ENCODE results near the gene SNX8.

Gene SNX8

GRCh38 chr7:2259480-2259879 lies 54.8 kb downstream of the SNX8 start:
- no peak for DNase-seq

- no peak for DNase-seq
Measured at GRCh38 chr7:2258661-2259365, 55.4 kb downstream of the SNX8 start.

DNA sequence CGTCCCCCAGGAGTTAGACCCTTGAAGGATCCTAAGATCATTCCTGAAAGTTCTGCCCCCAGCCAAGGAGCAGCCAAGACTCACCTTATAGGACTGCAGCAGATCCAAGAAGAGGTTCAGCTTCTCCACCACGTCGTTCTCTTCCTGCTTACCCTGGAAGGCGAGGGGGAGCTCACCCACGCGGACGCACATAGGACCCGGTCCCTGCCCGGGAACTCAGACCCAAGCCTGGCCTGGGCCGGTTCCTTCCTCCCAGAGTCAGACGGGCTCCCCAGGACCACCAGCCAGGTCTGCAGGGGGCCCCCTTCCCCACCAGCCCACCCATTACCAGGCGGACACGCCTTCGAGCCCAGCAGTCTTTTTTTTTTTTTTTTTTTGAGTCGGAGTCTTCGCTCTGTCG lies 56.6 kb downstream of the SNX8 start:
- DNase-seq: no peak

DNA sequence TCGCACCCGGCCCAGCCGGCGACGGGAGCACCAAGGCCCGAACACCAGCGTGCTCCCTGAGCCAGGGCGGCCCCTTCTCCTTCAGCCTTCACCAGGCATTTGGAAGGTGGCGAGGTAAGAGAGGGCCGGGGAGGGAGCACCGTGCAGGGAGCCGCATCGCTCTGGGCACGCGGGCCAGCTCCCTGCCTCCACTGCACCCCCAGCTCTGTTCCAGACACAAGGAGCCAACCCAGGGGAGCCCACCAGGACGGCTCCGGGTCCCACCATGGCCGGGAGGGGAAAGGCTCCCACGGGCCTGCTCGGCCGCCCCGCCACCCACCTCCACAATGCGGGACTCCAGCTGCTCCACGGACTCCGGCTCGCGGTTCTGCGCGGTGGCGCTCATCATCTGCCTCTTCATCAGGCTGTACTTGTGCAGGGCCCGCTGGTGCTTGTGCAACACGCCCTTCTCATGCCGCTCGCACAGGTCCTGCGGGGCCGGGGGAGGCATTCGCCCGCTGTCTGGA lies 57.1 kb downstream of the SNX8 start:
- no peak for DNase-seq

DNA sequence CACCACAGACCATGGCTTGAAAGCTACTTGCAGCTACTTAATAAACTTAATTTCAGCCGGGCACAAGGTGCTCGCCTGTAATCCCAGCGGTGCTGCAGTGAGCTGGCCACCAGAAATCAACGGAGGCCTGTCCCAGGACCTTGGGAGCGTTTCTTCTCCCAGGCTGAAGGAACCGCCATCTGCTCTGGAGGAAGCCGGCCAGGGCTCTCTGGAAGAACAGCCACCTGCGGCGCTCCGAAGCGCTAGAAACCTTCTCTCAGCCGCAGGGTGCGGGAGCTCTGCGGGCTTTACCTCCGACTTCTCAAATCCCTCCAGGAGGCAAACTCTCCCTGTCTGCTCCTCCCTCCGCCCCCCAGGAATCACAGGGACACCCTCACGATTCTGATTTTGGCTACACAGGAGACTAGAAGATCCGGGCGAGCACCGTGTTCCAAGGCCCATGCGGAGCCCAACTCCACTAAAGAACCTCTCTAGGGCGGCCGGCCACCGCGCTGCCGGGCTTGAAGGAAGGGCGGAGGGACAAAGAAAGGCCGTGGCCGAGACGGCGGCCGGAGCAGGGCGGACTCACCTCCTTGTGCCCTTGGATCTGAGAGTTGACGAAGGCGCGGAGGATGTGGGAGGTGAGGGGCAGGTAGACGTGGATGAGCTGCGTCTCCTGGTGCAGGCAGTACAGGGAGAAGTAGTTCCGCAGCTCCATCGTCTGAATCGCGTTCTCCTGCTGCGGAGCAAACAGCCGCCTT lies 57.8 kb downstream of the SNX8 start:
- DNase-seq: no peak

- no peak for DNase-seq
Measured at GRCh38 chr7:2255145-2256139, 58.8 kb downstream of the SNX8 start.

- no peak for DNase-seq
Measured at GRCh38 chr7:2254429-2255144, 59.7 kb downstream of the SNX8 start.

GRCh38 chr7:2253525-2254244 lies 60.6 kb downstream of the SNX8 start:
- no peak for DNase-seq

DNA sequence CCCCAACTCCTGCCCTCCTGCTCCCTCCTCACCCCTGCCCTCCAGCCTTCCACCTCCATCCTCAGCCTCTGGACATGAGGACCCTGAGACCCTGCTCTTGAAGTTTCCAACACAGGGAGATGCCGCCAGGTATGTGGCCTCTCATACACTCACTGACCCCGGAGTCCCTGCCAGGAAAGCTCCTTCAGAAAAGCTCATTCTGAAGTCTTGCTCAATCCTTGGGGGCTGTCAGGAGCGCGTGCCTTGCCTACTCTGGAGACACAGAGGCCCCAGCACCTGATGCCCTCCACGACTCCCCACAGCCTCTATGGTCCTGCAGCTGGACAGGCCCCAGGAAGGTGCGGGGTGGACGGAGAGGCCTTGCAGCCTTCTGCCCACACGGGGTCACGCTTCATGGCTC lies 61.2 kb downstream of the SNX8 start:
- DNase-seq: no peak

DNA sequence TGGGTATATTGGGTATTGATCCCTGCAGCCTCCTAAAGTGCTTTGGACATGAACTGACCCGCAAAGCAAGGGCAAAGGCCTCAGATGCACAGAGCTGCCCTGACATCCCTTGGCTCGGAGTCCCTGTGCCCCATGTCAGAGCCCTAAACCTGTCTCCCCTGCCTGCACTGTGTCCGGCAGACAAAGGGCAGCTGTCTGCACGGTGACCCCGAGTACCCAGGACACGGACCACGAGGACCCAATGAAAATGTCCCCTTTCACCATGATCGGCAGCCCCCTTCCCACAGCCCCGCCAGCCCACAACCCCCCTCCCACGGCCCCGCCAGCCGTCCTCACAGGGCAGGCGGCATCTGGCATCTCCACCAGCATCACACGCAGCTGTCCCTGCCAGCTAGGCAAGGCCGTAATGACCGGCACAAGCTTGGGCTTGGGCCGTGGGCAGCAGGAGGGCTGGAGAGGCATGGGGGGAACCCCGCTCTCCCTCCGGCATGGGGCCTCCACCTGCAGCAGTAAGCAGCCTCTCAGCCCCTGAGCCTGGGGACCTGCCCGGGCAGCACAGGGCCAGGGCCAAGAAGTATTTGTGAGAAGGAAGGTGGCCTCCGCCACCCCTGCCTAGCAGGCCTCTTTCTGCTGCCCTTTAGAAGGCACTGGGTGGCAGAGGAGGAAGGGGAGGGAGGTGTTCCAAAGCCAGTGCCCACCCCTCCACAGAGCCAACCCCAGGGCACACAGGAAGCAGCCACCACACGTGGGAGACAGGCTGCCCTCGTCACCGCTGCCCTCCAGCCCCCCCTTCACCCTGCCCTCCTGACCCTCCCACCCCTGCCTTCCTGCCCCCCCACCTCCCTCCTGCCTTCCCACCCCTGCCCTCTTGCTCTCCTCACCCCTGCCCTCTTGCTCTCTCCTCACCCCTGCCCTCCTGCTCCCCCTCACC lies 62.1 kb downstream of the SNX8 start:
- DNase-seq: no peak

DNA sequence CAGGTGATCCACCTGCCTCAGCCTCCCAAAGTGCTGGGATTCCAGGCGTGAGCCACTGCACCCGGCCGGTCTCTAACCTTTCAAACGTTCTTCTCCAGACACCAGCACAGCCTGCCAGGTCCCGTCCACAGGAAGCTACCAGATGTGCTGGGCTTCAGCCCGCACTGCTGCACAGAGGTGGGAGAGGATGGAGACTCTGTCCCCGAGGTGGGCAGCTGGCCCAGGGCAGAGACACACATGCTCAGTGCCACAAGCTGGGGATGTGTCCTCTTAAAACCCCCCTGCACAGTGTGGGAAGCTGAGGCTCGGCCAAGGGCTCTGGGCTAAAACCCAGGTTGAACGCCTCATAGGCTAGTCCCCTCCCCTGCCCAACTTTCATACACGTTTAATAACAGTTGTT lies 62.9 kb downstream of the SNX8 start:
- DNase-seq: no peak

- no peak for DNase-seq
Measured at GRCh38 chr7:2249744-2250323, 64.4 kb downstream of the SNX8 start.

- DNase-seq: no peak
Measured at GRCh38 chr7:2248984-2249694, 65.1 kb downstream of the SNX8 start.

- peak in 1 of 4 experiments; percentile 7 for DNase-seq
Measured at GRCh38 chr7:2247141-2247995, 66.9 kb downstream of the SNX8 start.

DNA sequence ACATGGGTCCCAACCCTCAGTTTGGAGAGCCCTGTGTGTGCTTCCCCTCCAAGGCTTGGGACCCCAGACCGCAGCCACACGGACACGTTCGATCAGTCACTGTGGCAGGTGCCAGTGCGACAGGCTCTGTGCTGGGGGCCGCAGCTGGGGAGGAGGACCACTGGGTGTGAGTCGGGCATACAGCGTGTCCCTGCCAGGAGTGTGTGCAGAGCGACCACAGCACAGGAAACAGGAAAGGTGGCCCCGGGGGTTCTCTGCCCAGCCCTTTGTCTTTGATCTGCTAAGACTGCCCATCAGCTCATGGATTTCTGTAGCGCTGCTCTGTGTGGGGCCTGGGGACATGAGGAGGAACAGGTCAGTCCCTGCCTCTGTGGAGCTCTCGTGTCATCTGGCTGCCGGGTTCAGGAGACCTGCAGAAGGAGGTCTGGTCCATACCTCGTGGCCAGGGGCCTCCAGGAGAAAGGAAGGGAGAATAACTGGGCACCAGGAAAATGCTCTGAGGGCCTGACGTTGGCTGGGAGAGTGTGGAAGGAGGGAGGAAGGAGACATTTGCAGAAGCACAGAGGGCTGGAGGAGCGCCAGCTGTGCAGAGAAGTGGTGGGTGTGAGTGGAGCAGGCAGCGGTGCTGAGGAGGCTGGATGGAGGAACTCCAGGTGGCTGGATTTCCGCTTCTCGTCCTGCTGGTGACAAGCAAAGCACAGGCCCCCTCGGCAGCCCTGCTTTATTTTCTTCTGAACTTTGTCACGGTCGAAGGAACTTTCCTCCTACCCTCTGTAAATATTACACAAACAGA lies 68.2 kb downstream of the SNX8 start:
- DNase-seq: no peak

- no peak for DNase-seq
Measured at GRCh38 chr7:2244404-2244995, 69.7 kb downstream of the SNX8 start.

- no peak for DNase-seq
Measured at GRCh38 chr7:2243458-2243857, 70.8 kb downstream of the SNX8 start.
